Dermis microvascular lymphatic vessel endothelial cell (primary cell): ENCODE results near the gene OLFM1. TPM values are rescaled to one million over a fixed set of nuclear protein-coding genes. Genes with fewer than 3 reads are reported as not detected.
A peak's percentile ranks its signal among the peaks of the same experiment; 100 is the strongest.
"Not testable (repeated sequence)": the region's sequence is repeated elsewhere in the genome, so short reads cannot be mapped to it uniquely, and the experiment has no call there.

Source experiments
- DNase-seq, 2 donors: peaks; one replicate each; pipeline versions ENCODE4 v3.0.0 to v3.0.0-alpha.2; 2010; ENCODE audit warnings: low read depth in 2 of 2
- total RNA-seq: library from RNA; depleted of rRNA; stranded (reverse); fragments of >200 nt; gene quantifications from 2 replicates; pipeline ENCODE4 v1.2.1, GENCODE V29; 2014

The OLFM1 gene
- total RNA-seq, 1 donor from 2014 or later = 16.2 TPM

- DNase-seq = no peak
These were observed 65.3 kb downstream of the OLFM1 start for GRCh38 chr9:135152614-135153334.

- no peak for DNase-seq
These were observed 66.7 kb downstream of the OLFM1 start for GRCh38 chr9:135154050-135154615.

- no peak for DNase-seq
These were observed 67.9 kb downstream of the OLFM1 start for GRCh38 chr9:135155396-135155795.

GRCh38 chr9:135156525-135157510 is 69.3 kb downstream of the OLFM1 start:
- DNase-seq = peak; percentile 24 to 41

- no peak for DNase-seq
These were observed 70.5 kb downstream of the OLFM1 start for GRCh38 chr9:135157856-135158563.

GRCh38 chr9:135158564-135158937 is 71.1 kb downstream of the OLFM1 start:
- no peak for DNase-seq

GRCh38 chr9:135159801-135160200 is 72.3 kb downstream of the OLFM1 start:
- no peak for DNase-seq

GRCh38 chr9:135160862-135161261 is 73.4 kb downstream of the OLFM1 start:
- DNase-seq = no peak

GRCh38 chr9:135162599-135162998 is 75.1 kb downstream of the OLFM1 start:
- not testable (repeated sequence) for DNase-seq

- DNase-seq = no peak
These were observed 75.7 kb downstream of the OLFM1 start for GRCh38 chr9:135163023-135163780.

- no peak for DNase-seq
These were observed 76.6 kb downstream of the OLFM1 start for GRCh38 chr9:135164036-135164435.

GRCh38 chr9:135165003-135165711 is 77.7 kb downstream of the OLFM1 start:
- no peak for DNase-seq

- no peak for DNase-seq
These were observed 78.5 kb downstream of the OLFM1 start for GRCh38 chr9:135165756-135166519.

- DNase-seq = no peak
These were observed 79.1 kb downstream of the OLFM1 start for GRCh38 chr9:135166565-135166964.

- no peak for DNase-seq
These were observed 79.9 kb downstream of the OLFM1 start for GRCh38 chr9:135167356-135167755.

GRCh38 chr9:135167849-135168655 is 80.6 kb downstream of the OLFM1 start:
- DNase-seq = no peak

GRCh38 chr9:135169709-135170226 is 82.3 kb downstream of the OLFM1 start:
- no peak for DNase-seq

GRCh38 chr9:135170535-135170934 is 83.1 kb downstream of the OLFM1 start:
- no peak for DNase-seq
